Subcutaneous adipose tissue (tissue), 4 donors: ENCODE results near the gene RBP5. TPM values are rescaled to one million over a fixed set of nuclear protein-coding genes. Genes with fewer than 3 reads are reported as not detected.

Source experiments
- CTCF ChIP-seq: fragments of 450-650 bp; IDR thresholded peaks from one replicate; pipeline ENCODE4 v1.5.1; 2016; ENCODE audit warnings: low read depth, mild to moderate bottlenecking, control low read depth, antibody characterized with exemption, moderate library complexity
- total RNA-seq, 4 donors: library from RNA; depleted of rRNA; stranded (reverse); fragments of >200 nt; gene quantifications; one replicate each; pipeline ENCODE4 v1.1.0, GENCODE V29; 2016

Gene RBP5
- total RNA-seq, 4 donors from 2014 or later: 2.2 TPM; not detected in 3

- no peak for TF ChIP-seq CTCF
Observed at GRCh38 chr12:7114008-7114407, 14.7 kb downstream of the RBP5 start.

GRCh38 chr12:7113389-7113871 is 15.3 kb downstream of the RBP5 start:
- no peak for TF ChIP-seq CTCF

GRCh38 chr12:7112041-7112440 is 16.6 kb downstream of the RBP5 start:
- TF ChIP-seq CTCF: no peak

GRCh38 chr12:7110661-7111060 is 18.0 kb downstream of the RBP5 start:
- TF ChIP-seq CTCF: no peak

- no peak for TF ChIP-seq CTCF
Observed at GRCh38 chr12:7109572-7109920, 19.1 kb downstream of the RBP5 start.

GRCh38 chr12:7108796-7109571 is 19.7 kb downstream of the RBP5 start, which contains the start of gene C1RL:
TSS of gene C1RL (minus strand) at chr12:7109214. CDS start at chr12:7109180, 34 bp downstream.
- no peak for TF ChIP-seq CTCF

- no peak for TF ChIP-seq CTCF
Observed at GRCh38 chr12:7108003-7108795, 20.5 kb downstream of the RBP5 start.
